Activated CD8-positive, alpha-beta memory T cell treated with anti-CD3 and anti-CD28 coated beads, Interleukin-2, amount 50 U/mL, for 24 hours (primary cell): ENCODE results near the gene AKR7A3.
A peak's percentile ranks its signal among the peaks of the same experiment; 100 is the strongest.
"Not testable (repeated sequence)": the region's sequence is repeated elsewhere in the genome, so short reads cannot be mapped to it uniquely, and the experiment has no call there.

ENCODE experiments used
- DNase-seq: peaks from one replicate; pipeline ENCODE4 v3.0.0-alpha.2; 2020; ENCODE audit errors: extremely low read depth

Gene AKR7A3

GRCh38 chr1:19319196-19319595, 30.6 kb upstream of the AKR7A3 start:
- no peak for DNase-seq

- DNase-seq: no peak
Observed at GRCh38 chr1:19317126-19317910, 28.7 kb upstream of the AKR7A3 start.

- no peak for DNase-seq
Observed at GRCh38 chr1:19315378-19316198, 27.0 kb upstream of the AKR7A3 start.

- no peak for DNase-seq
Observed at GRCh38 chr1:19313961-19314882, 25.7 kb upstream of the AKR7A3 start.

GRCh38 chr1:19313636-19313959, 25.0 kb upstream of the AKR7A3 start:
- no peak for DNase-seq

GRCh38 chr1:19312782-19313635, 24.4 kb upstream of the AKR7A3 start:
- DNase-seq: no peak

GRCh38 chr1:19311931-19312781, 23.6 kb upstream of the AKR7A3 start, which contains the start of the genes AKR7A2 and SLC66A1:
AKR7A2 (minus strand) TSS chr1:19312144; CDS start chr1:19312124, 20 bp downstream.
SLC66A1 (plus strand) TSS chr1:19312326; CDS start chr1:19317678, 5,352 bp downstream.
- peak; percentile 50 for DNase-seq

GRCh38 chr1:19311503-19311930, 22.9 kb upstream of the AKR7A3 start:
- DNase-seq: no peak

- DNase-seq: no peak
Observed at GRCh38 chr1:19310720-19311502, 22.3 kb upstream of the AKR7A3 start.

GRCh38 chr1:19310061-19310460, 21.5 kb upstream of the AKR7A3 start:
- DNase-seq: no peak

- DNase-seq: no peak
Observed at GRCh38 chr1:19309123-19309813, 20.7 kb upstream of the AKR7A3 start.

GRCh38 chr1:19308509-19308907, 19.9 kb upstream of the AKR7A3 start:
- no peak for DNase-seq

GRCh38 chr1:19307794-19308508, 19.4 kb upstream of the AKR7A3 start:
- no peak for DNase-seq

GRCh38 chr1:19306941-19307340, 18.4 kb upstream of the AKR7A3 start:
- DNase-seq: no peak

- DNase-seq: no peak
Observed at GRCh38 chr1:19305880-19306279, 17.3 kb upstream of the AKR7A3 start.

- not testable (repeated sequence) for DNase-seq
Observed at GRCh38 chr1:19304081-19304480, 15.5 kb upstream of the AKR7A3 start.

- no peak for DNase-seq
Observed at GRCh38 chr1:19300211-19300610, 11.6 kb upstream of the AKR7A3 start.

- DNase-seq: no peak
Observed at GRCh38 chr1:19294638-19295037, 6.1 kb upstream of the AKR7A3 start.
